Measurements from ENCODE around the gene GLTP. TPM values are rescaled to one million over a fixed set of nuclear protein-coding genes. Genes with fewer than 3 reads are reported as not detected.
"Not testable (repeated sequence)": the region's sequence is repeated elsewhere in the genome, so short reads cannot be mapped to it uniquely, and the experiment has no call there.

GLTP gene
- total RNA-seq, 2 experiments from 2014 or later, result 19.9 to 20.9 TPM

DNA sequence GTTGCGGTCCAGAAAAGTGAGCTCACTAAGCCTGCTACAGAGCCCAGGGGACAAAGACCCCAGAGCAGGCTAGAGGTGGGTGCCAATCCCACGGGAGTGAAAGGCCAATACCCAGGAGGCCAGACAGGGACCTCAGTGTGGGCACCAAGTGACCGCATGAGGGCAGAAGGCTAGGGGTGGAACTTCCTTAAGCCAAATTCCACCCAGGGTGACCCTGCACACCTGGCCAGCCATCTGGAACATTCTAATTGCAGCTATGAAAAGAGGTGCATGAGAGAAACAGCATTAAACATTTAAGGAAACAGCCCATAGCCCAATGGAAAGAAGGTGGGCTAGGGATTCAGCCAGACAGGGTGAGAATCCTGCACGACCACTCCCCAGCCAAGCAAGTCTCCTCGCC is 19.4 kb downstream of the GLTP start:
- ChIA-PET POLR2A (interaction anchor here (1.2 kb wide), 1 partner anchor 40 kb away, joined by 4 read pairs; the partner anchor contains the start of gene TCHP), CTCF (interaction anchor here (1.2 to 1.6 kb wide), 2 partner anchors 16 to 28 kb away, joined by 5 to 6 read pairs; no protein-coding TSS in a partner anchor)
- no peak for DNase-seq
- H3K4me1 Mint-ChIP-seq (ENCODE audit: low read depth), result peaks cover 30% of the 10 kb centered on the region
- H3K4me3 Mint-ChIP-seq, result no peak overlapping the region
- no peaks in the 10 kb centered on the region for H3K27me3 Mint-ChIP-seq (ENCODE audit: low read depth)
- no peaks in the 10 kb centered on the region for H3K36me3 Mint-ChIP-seq (ENCODE audit: low read depth)
- no peak overlapping the region for H3K27ac Mint-ChIP-seq
- no peak for ATAC-seq
- H3K9me3 Mint-ChIP-seq (ENCODE audit: insufficient read depth), result no peaks in the 10 kb centered on the region

DNA sequence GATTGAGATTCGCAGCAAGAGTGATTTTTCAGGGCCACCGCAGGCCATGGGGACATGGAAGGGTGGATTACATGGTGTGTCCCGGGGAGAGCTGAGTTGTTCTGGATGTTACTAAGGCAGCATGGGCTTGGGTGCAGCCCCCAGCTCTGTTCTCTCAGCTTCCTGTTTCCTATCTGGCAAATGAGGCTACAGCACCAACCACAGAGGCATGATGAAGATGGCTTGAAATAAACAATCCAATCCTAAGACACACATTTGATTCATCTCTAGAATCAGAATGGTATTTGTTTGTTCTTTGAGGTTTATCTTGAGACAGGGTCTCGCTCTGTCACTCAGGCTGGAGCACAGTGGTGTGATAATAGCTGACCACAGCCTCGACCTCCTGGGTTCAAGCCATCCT is 21.6 kb downstream of the GLTP start:
- Mint-ChIP-seq H3K27ac (peak overlapping the region; percentile 10), H3K36me3 (ENCODE audit: low read depth) (no peaks in the 10 kb centered on the region), H3K4me1 (ENCODE audit: low read depth) (peaks cover 18% of the 10 kb centered on the region), H3K27me3 (ENCODE audit: low read depth) (no peaks in the 10 kb centered on the region), H3K4me3 (no peak overlapping the region), H3K9me3 (ENCODE audit: insufficient read depth) (no peaks in the 10 kb centered on the region)
- ChIA-PET POLR2A (no interaction called here), CTCF (interaction anchor here (1.1 to 5.0 kb wide), 2 partner anchors 13 to 69 kb away, joined by 4 to 39 read pairs; no protein-coding TSS in a partner anchor)
- ATAC-seq, result no peak
- DNase-seq, result no peak

DNA sequence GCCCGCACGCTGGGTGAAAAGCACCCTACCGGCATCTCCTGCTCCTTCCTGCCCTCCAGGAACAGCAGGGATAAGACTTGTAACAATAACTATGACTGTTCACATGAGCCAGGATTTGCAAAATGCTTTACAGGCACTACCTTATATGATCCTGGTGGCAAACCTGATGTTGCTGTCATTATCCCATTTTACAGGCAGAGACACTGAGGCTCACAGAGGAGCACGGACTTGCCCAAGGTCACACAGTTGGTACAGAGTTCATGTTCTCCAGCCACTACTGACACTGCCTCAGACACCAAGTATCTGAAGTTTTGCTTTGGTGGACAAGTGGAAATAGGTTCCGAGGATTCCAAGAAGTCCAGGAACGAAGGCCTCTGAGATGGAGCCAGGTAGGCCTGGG is 22.6 kb downstream of the GLTP start:
- Mint-ChIP-seq H3K4me1 (ENCODE audit: low read depth) (peaks cover 15% of the 10 kb centered on the region), H3K27ac (no peak overlapping the region), H3K4me3 (no peak overlapping the region), H3K36me3 (ENCODE audit: low read depth) (no peaks in the 10 kb centered on the region), H3K27me3 (ENCODE audit: low read depth) (no peaks in the 10 kb centered on the region), H3K9me3 (ENCODE audit: insufficient read depth) (no peaks in the 10 kb centered on the region)
- POLR2A ChIA-PET, result no interaction called here
- DNase-seq, result no peak
- CTCF ChIA-PET, result interaction anchor here (5.0 kb wide), 1 partner anchor 12 kb away, joined by 39 read pairs; no protein-coding TSS in a partner anchor
- ATAC-seq, result no peak

DNA sequence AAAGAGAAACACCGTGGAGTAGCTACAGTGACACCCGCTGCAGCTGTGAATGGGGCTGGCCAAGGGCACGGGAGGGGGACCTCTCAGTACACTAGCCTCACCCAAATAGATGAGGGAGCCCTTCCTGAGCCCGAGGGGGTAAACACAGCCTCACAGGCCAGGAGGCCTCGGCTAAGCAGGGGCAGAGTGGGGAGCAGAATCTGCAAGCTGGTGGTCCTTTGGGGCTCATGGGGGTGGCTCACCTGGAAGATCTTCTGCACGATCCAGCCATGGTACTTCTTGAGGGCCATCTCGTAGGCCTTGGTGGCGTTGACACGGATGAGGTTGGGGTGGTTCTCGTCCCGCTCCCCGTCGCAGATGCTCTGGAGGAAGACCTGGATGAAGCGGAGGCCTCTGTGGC is 25.0 kb downstream of the GLTP start:
- H3K27me3 Mint-ChIP-seq (ENCODE audit: low read depth), result no peaks in the 10 kb centered on the region
- no peak overlapping the region for H3K27ac Mint-ChIP-seq
- H3K36me3 Mint-ChIP-seq (ENCODE audit: low read depth), result peaks cover 3% of the 10 kb centered on the region
- POLR2A ChIA-PET, result no interaction called here
- CTCF ChIA-PET, result interaction anchor here (1.1 to 4.0 kb wide), 5 partner anchors 9 to 72 kb away, joined by 3 to 40 read pairs (median 16); no protein-coding TSS in a partner anchor
- peaks cover 15% of the 10 kb centered on the region for H3K4me1 Mint-ChIP-seq (ENCODE audit: low read depth)
- no peak overlapping the region for H3K4me3 Mint-ChIP-seq
- DNase-seq (no peak), ATAC-seq (no peak)
- H3K9me3 Mint-ChIP-seq (ENCODE audit: insufficient read depth), result no peaks in the 10 kb centered on the region

DNA sequence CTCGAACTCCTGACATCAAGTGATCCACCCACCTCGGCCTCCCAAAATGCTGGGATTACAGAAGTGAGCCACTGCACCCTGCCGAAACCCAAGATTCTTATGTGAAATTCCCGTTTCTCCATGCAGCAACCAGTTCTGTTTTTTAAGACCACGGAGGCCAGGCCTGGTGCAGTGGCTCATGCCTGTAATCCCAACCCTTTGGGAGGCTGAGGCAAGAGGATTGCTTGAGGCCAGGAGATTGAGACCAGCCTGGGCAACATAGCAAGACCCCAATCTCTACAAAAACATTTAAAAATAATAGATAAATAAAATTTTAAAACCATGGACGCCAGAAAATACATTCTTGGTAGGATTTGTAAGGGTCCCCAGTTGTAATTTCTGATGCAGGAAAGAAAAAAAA is 29.8 kb downstream of the GLTP start:
- H3K27me3 Mint-ChIP-seq (ENCODE audit: low read depth); H3K36me3 Mint-ChIP-seq (ENCODE audit: low read depth); H3K4me1 Mint-ChIP-seq (ENCODE audit: low read depth); H3K9me3 Mint-ChIP-seq (ENCODE audit: insufficient read depth); H3K4me3 Mint-ChIP-seq; DNase-seq; ATAC-seq; H3K27ac Mint-ChIP-seq; POLR2A ChIA-PET: not testable (repeated sequence)
- CTCF ChIA-PET, result interaction anchor here (1.1 kb wide), 1 partner anchor 61 kb away, joined by 3 read pairs; no protein-coding TSS in a partner anchor

DNA sequence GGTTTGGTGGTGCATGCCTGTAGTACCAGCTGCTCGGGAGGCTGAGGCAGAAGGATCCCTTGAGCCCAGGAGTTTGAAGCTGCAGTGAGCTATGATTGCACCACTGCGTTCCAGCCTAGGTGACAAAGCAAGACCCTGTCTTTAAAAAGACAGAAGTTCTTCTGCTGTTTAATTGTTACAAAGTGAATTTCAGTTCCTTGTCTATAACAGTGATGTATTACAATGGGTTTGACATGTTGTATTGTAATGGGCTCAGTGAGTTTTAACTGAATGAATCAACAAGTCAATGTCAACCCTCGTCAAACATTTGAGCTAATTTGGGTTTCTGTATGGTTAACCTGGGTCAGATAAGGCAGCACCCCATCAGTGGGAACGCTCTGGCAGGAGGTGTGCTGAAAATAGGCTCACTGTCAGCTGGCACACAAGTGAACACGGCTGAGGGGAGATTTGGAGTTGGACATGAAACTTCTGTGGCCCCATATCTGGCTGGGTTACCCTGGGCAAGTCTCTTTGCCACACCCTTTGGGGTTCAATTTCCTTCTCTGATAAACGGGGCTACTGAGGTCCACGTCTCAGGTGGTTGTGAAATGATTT is 33.1 kb downstream of the GLTP start:
- H3K4me3 Mint-ChIP-seq, result no peak overlapping the region
- H3K36me3 Mint-ChIP-seq (ENCODE audit: low read depth), result no peaks in the 10 kb centered on the region
- POLR2A ChIA-PET, result no interaction called here
- no peak for ATAC-seq
- peaks cover 10% of the 10 kb centered on the region for H3K4me1 Mint-ChIP-seq (ENCODE audit: low read depth)
- CTCF ChIA-PET, result interaction anchor here (0.6 to 5.7 kb wide), 4 partner anchors 9 to 72 kb away, joined by 3 to 80 read pairs (median 22); no protein-coding TSS in a partner anchor
- no peak for DNase-seq
- H3K27ac Mint-ChIP-seq, result no peak overlapping the region
- H3K9me3 Mint-ChIP-seq (ENCODE audit: insufficient read depth), result no peaks in the 10 kb centered on the region
- no peaks in the 10 kb centered on the region for H3K27me3 Mint-ChIP-seq (ENCODE audit: low read depth)

DNA sequence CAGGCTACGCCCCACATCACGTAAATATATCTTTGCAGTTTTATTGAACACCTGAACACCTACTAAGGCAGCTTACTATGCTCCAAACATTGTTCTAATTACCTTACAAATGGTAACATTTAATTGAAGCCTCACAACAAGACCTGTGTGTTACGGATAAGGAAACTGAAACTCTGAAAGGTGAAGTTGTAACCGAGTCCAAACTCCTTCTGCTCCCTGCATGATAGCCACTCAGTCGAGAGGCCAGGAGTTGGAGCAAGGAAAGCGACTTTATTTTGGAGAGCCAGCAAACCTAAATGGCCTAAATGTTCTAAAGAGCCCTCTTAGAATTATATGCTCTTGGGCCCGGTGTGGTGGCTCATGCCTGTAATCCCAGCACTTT is 34.5 kb downstream of the GLTP start:
- Mint-ChIP-seq H3K4me3 (peak overlapping the region; percentile 7), H3K9me3 (ENCODE audit: insufficient read depth) (no peaks in the 10 kb centered on the region), H3K36me3 (ENCODE audit: low read depth) (no peaks in the 10 kb centered on the region), H3K27ac (no peak overlapping the region), H3K4me1 (ENCODE audit: low read depth) (peaks cover 10% of the 10 kb centered on the region), H3K27me3 (ENCODE audit: low read depth) (no peaks in the 10 kb centered on the region)
- POLR2A ChIA-PET, result interaction anchor here (1.5 kb wide), 1 partner anchor 40 kb away, joined by 4 read pairs; no protein-coding TSS in a partner anchor
- CTCF ChIA-PET, result interaction anchor here (0.6 to 5.7 kb wide), 43 partner anchors 8 to 418 kb away, joined by 3 to 80 read pairs (median 5); partner anchors contain the start of genes KCTD10, MMAB, MVK and TRPV4
- ATAC-seq, result no peak
- DNase-seq, result no peak

DNA sequence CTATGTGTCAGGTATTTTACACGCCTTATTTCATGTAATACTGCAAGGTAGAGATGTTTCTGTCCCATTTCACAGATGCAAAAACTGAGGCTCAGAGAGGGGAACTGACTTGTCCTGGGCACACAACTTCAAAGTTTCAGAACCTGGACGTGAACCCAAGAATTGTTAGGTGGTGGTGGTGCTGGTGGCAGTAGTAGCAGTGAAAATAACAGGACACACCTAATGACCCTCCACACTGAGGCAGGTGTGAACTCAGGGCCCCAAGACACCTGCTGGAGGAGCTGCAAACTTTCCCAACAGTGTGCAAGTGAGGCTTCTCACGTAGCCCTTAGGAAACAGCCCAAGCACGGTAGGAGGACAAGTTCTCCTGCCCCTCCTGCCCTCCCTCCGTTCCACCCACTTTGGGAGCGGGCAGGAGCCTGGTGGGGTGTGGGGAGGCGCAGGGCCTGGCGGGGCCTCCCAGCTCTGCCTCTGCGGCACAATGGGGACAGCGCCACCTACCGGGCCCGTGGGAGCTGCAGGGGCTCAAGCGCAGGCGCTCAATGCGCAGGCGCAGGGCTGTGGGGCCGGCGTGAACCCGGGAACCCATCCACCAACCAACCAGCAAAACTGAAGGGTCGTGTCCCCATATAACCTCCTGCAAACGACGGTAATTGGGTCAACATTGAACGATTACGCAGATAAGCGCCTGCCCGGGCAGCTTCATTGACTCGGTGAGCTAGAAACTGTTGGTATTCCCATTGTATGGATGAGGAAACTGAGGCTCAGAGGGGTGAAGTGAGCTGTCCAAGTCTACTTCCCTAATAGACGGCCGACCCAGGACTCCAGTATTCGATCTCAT is 35.1 kb downstream of the GLTP start:
- Mint-ChIP-seq H3K27ac (no peak overlapping the region), H3K36me3 (ENCODE audit: low read depth) (no peaks in the 10 kb centered on the region), H3K9me3 (ENCODE audit: insufficient read depth) (no peaks in the 10 kb centered on the region), H3K4me3 (peak overlapping the region; percentile 7), H3K27me3 (ENCODE audit: low read depth) (no peaks in the 10 kb centered on the region), H3K4me1 (ENCODE audit: low read depth) (peaks cover 10% of the 10 kb centered on the region)
- ChIA-PET POLR2A (interaction anchor here (0.5 to 1.5 kb wide), 2 partner anchors 39 to 55 kb away, joined by 3 to 4 read pairs; partner anchors contain the start of gene TCHP), CTCF (interaction anchor here (0.6 to 5.7 kb wide), 53 partner anchors 8 to 586 kb away, joined by 3 to 80 read pairs (median 4); partner anchors contain the start of genes KCTD10, MMAB, MVK and TRPV4)
- peak; percentile 96 for ATAC-seq
- peak; percentile 91 for DNase-seq

DNA sequence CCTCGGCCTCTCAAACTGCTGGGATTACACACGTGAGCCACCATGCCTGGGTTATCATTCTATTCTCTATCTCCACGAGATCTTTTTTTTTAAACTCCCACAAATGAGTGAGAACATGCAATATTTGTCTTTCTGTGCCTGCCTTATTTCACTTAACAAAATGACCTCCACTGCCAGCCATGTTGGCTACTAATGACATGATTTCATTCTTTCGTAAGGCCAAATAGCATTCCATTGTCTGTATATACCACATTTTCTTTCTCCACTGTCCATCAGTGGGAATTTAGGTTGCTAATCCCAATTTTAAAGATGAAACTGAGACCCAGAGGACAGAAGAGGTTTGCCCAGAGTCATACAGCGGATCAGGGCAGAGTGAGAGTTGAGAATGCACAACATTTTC is 36.2 kb downstream of the GLTP start:
- DNase-seq (no peak), ATAC-seq (no peak)
- POLR2A ChIA-PET, result no interaction called here
- Mint-ChIP-seq H3K27ac (no peak overlapping the region), H3K27me3 (ENCODE audit: low read depth) (no peaks in the 10 kb centered on the region), H3K4me1 (ENCODE audit: low read depth) (peaks cover 10% of the 10 kb centered on the region), H3K4me3 (no peak overlapping the region), H3K9me3 (ENCODE audit: insufficient read depth) (no peaks in the 10 kb centered on the region), H3K36me3 (ENCODE audit: low read depth) (no peaks in the 10 kb centered on the region)
- CTCF ChIA-PET, result interaction anchor here (1.5 to 5.7 kb wide), 7 partner anchors 8 to 416 kb away, joined by 3 to 80 read pairs (median 24); partner anchors contain the start of gene TRPV4

DNA sequence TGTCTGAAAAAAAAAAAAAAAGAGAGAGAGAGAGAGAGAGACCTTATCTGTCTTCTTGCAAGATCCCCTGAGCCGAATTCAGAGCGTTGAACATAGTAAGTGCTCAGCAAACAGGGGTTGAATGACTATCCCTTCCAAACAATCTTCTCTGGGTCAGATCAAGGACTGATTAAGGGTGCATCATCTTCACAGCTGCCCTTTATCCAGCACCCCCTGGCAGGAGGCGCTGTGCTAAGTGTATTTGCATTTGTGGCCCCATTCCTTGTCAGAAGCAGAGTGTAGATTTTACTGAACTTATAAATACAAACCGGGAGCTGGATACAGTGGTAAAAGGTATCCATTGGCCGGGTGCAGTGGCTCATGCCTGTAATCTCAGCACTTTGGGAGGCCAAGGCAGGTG is 38.3 kb downstream of the GLTP start:
- POLR2A ChIA-PET, result no interaction called here
- Mint-ChIP-seq H3K9me3 (ENCODE audit: insufficient read depth) (no peaks in the 10 kb centered on the region), H3K27me3 (ENCODE audit: low read depth) (no peaks in the 10 kb centered on the region), H3K36me3 (ENCODE audit: low read depth) (no peaks in the 10 kb centered on the region), H3K4me3 (no peak overlapping the region), H3K4me1 (ENCODE audit: low read depth) (peaks cover 10% of the 10 kb centered on the region), H3K27ac (no peak overlapping the region)
- DNase-seq (no peak), ATAC-seq (no peak)
- CTCF ChIA-PET, result interaction anchor here (4.0 to 5.7 kb wide), 3 partner anchors 11 to 36 kb away, joined by 40 to 80 read pairs (median 43); partner anchors contain the start of gene TRPV4

DNA sequence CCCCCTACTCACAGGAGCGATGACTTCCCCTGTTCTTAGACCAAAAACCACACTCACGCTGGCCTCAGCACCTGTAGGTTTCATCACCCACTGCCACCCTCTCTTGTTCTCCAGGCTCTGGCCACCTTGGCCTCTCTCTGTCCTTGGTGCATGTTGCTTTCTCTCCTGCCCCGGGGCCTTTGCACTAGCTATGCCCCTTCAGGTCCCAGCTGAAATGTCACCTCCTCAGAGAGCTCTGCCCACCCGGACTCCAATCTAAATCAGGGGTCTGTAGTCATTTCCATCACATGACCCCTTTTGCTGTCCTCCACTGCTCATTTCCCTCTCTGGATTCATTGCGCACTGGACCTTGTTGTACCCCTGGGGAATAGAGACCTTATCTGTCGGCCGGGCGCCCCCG is 39.0 kb downstream of the GLTP start:
- ChIA-PET POLR2A (no interaction called here), CTCF (interaction anchor here (1.1 to 1.3 kb wide), 3 partner anchors 12 to 36 kb away, joined by 3 to 8 read pairs (median 3); no protein-coding TSS in a partner anchor)
- H3K9me3 Mint-ChIP-seq (ENCODE audit: insufficient read depth), result no peaks in the 10 kb centered on the region
- H3K36me3 Mint-ChIP-seq (ENCODE audit: low read depth), result no peaks in the 10 kb centered on the region
- DNase-seq, result no peak
- H3K4me3 Mint-ChIP-seq, result no peak overlapping the region
- H3K27me3 Mint-ChIP-seq (ENCODE audit: low read depth), result peaks cover 1% of the 10 kb centered on the region
- H3K27ac Mint-ChIP-seq, result no peak overlapping the region
- no peak for ATAC-seq
- peaks cover 10% of the 10 kb centered on the region for H3K4me1 Mint-ChIP-seq (ENCODE audit: low read depth)

Data from activated CD8-positive, alpha-beta T cell treated with anti-CD3 and anti-CD28 coated beads, Interleukin-2, amount 10 ng/mL, durations not matched to agents 7 days and 5 days (primary cell).